PC-3 (cell line): ENCODE measurements around the gene BCR. TPM values are rescaled to one million over a fixed set of nuclear protein-coding genes. Genes with fewer than 3 reads are reported as not detected.

Experiments
- ATAC-seq: fragments of 200-7000 bp; cut with Tn5 transposase; 2 replicates; pipeline ENCODE4 v1.9.1; 2020; ENCODE audit warnings: mild to moderate bottlenecking, moderate library complexity
- BruUV-seq: library from RNA; stranded (reverse); fragments of 400-500 nt; replicated peaks from 2 replicates; lab custom pipeline; 2021; lab: Mats Ljungman, UMichigan
- CTCF ChIA-PET: fragments of 300-600 bp; sonication (Branson Sonifier 250); formaldehyde crosslinking; loops from one replicate; lab custom pipeline; 2022; ENCODE audit warnings: antibody characterized with exemption; lab: Charles Lee
- POLR2A ChIA-PET: fragments of 300-600 bp; sonication (Branson Sonifier 250); formaldehyde crosslinking; loops from one replicate; lab custom pipeline; 2022; ENCODE audit warnings: antibody characterized with exemption; ENCODE audit not compliant: unreplicated experiment; lab: Charles Lee
- DNase-seq: peaks from one replicate; pipeline ENCODE4 v3.0.0-alpha.2; 2015
- H2AFZ ChIP-seq: fragments of 300-600 bp; sonication (generic); 2 replicates; pipeline ENCODE4 v1.6.0; 2016; ENCODE audit warnings: antibody characterized with exemption, low read length
- H3F3A ChIP-seq: fragments of 300-600 bp; sonication (generic); one replicate; pipeline ENCODE4 v1.6.0; 2017; ENCODE audit warnings: antibody characterized with exemption, low read length, control low read depth, mild to moderate bottlenecking; ENCODE audit not compliant: unreplicated experiment
- H3K27ac ChIP-seq: fragments of 300-600 bp; sonication (generic); 2 replicates; pipeline ENCODE4 v1.5.1; 2016; ENCODE audit warnings: mild to moderate bottlenecking, low read length
- H3K27me3 ChIP-seq: fragments of 300-600 bp; sonication (generic); 2 replicates; pipeline ENCODE4 v1.6.1; 2016; ENCODE audit warnings: low read length, mixed read lengths
- H3K36me3 ChIP-seq: fragments of 300-600 bp; sonication (generic); 2 replicates; pipeline ENCODE4 v1.6.1; 2016; ENCODE audit warnings: low read depth, mixed run types, low read length, mixed read lengths
- H3K4me1 ChIP-seq: fragments of 300-600 bp; sonication (generic); 2 replicates; pipeline ENCODE4 v1.5.1; 2016; ENCODE audit warnings: low read length; ENCODE audit not compliant: insufficient read depth
- H3K4me2 ChIP-seq: fragments of 300-600 bp; sonication (generic); 2 replicates; pipeline ENCODE4 v1.6.0; 2016; ENCODE audit warnings: low read length
- H3K4me3 ChIP-seq: fragments of 300-600 bp; sonication (generic); 2 replicates; pipeline ENCODE4 v1.5.1; 2016; ENCODE audit warnings: mild to moderate bottlenecking, low read length, mixed read lengths
- H3K79me2 ChIP-seq: fragments of 300-600 bp; sonication (generic); 2 replicates; pipeline ENCODE4 v1.6.1; 2017; ENCODE audit warnings: low read length, mixed read lengths
- H3K9ac ChIP-seq: fragments of 300-600 bp; sonication (generic); 2 replicates; pipeline ENCODE4 v1.6.0; 2016; ENCODE audit warnings: mild to moderate bottlenecking, low read length
- H3K9me2 ChIP-seq: fragments of 300-600 bp; sonication (generic); replicated peaks from 2 replicates; pipeline ENCODE4 v1.6.1; 2016; ENCODE audit warnings: mixed run types, low read length, mixed read lengths
- H3K9me3 ChIP-seq: fragments of 300-600 bp; sonication (generic); 2 replicates; pipeline ENCODE4 v1.6.1; 2016; ENCODE audit warnings: low read length, mixed read lengths
- H4K20me1 ChIP-seq: fragments of 300-600 bp; sonication (generic); 2 replicates; pipeline ENCODE4 v1.6.1; 2016; ENCODE audit warnings: low read length, mixed read lengths
- EZH2 ChIP-seq: fragments of 300-600 bp; sonication (generic); IDR thresholded peaks from one replicate; pipeline ENCODE4 v1.6.1; 2017; ENCODE audit warnings: antibody characterized with exemption, mild to moderate bottlenecking, low read length; ENCODE audit not compliant: unreplicated experiment
- EZH2phosphoT487 ChIP-seq: fragments of 300-600 bp; sonication (generic); IDR thresholded peaks from 2 replicates; pipeline ENCODE4 v1.6.1; 2018; ENCODE audit warnings: mild to moderate bottlenecking, antibody characterized with exemption, low read length, borderline replicate concordance
- intact Hi-C: fragments of 100-400 bp; cut with micrococcal nuclease; formaldehyde crosslinking; loops from 2 replicates; pipeline ENCODE4 v1.9.0; 2023
- total RNA-seq: library from RNA; depleted of rRNA; stranded (reverse); fragments of >200 nt; gene quantifications from 2 replicates; pipeline ENCODE4 v1.2.3, GENCODE V29; 2014
- TF ChIP-seq, protein P1 (sequence below): fragments of 300-600 bp; sonication (generic); conservative IDR thresholded peaks from 2 replicates; pipeline ENCODE4 v1.5.1; 2017; ENCODE audit warnings: antibody characterized with exemption, low read depth, mild to moderate bottlenecking, low read length

The BCR gene
- total RNA-seq, 1 experiment from 2014 or later, result 36.8 TPM

DNA sequence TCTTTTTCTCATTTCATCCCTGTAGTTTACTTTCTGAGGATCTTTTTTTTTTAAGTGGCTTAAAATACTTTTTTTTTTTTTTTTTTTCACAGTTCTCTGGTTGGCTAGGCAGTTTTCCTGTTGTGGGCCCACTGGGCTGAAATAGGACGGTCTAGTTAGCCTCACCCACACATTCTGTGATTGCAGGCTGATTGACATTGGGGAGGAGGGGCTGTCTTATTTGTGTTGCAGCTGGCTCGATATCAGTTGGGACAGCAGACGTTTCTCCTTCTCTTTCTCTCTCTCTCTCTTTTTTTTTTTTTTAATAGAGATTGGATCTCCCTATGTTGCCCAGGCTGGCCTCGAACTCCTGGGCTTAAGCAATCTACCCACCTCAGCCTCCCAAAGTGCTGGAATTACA is 6.9 kb downstream of the BCR start:
- H3K4me1 ChIP-seq, result peaks cover 18% of the 10 kb centered on the region
- ChIA-PET CTCF (no interaction called here), POLR2A (no interaction called here)
- ATAC-seq, result no peak
- H3F3A ChIP-seq, result no peaks in the 10 kb centered on the region
- no TSS peak for BruUV-seq
- TF ChIP-seq, protein P1, sequence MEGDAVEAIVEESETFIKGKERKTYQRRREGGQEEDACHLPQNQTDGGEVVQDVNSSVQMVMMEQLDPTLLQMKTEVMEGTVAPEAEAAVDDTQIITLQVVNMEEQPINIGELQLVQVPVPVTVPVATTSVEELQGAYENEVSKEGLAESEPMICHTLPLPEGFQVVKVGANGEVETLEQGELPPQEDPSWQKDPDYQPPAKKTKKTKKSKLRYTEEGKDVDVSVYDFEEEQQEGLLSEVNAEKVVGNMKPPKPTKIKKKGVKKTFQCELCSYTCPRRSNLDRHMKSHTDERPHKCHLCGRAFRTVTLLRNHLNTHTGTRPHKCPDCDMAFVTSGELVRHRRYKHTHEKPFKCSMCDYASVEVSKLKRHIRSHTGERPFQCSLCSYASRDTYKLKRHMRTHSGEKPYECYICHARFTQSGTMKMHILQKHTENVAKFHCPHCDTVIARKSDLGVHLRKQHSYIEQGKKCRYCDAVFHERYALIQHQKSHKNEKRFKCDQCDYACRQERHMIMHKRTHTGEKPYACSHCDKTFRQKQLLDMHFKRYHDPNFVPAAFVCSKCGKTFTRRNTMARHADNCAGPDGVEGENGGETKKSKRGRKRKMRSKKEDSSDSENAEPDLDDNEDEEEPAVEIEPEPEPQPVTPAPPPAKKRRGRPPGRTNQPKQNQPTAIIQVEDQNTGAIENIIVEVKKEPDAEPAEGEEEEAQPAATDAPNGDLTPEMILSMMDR, result no peak
- TF ChIP-seq EZH2phosphoT487 (no peak), EZH2 (no peak)
- H3K9me2 ChIP-seq, result no peaks in the 10 kb centered on the region
- H3K4me2 ChIP-seq, result no peak overlapping the region
- H3K9ac ChIP-seq, result no peak overlapping the region
- intact Hi-C loops, result no loop called here
- H2AFZ ChIP-seq, result no peak overlapping the region
- no peak for DNase-seq
- H3K36me3 ChIP-seq, result no peaks in the 10 kb centered on the region
- no peaks in the 10 kb centered on the region for H3K9me3 ChIP-seq
- no peaks in the 10 kb centered on the region for H3K27me3 ChIP-seq
- peaks cover 39% of the 10 kb centered on the region for H4K20me1 ChIP-seq
- H3K27ac ChIP-seq, result no peak overlapping the region
- no peak overlapping the region for H3K4me3 ChIP-seq
- peaks cover 98% of the 10 kb centered on the region for H3K79me2 ChIP-seq

DNA sequence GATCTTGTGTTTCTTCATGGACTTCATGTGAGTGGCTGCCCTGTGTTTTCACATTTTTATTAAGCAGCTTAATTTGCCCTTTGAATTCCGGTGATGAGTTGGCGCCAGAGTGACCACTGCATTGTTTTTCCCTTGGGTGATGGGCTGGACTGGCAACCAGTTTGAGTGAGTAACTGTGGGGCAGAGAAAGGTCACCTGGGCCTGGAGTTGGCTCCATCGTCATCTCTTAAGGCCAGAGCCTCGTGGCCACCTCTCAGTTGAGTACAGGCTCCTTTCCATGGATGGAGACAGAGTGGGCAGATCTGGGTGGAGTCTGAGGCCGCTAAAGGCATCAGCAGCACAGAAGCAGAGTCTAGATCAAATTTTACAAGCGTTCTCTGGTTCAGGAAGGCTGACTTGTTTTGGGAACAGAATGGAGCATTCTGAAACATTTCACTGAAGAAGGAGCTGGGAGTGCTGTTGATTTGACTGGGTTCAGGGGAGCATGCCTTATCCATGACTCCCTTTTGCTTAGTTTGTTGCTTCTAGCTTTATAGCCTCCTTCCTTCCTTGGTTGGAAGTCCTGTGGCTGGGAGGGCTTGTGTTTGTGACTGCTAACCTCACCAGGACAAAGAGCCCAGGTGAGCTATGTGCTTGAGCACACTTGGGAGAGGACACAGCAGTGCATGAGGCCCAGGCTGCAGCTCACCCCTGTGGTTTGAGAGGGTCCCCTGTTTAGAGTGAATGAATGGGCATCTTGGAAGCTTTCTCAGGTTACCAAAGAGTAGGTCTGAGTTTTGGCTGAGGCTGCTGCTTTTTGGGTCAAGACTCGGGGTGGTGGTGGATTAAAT is 7.8 kb downstream of the BCR start:
- Histone ChIP-seq H3K36me3 (no peaks in the 10 kb centered on the region), H3K4me1 (peaks cover 12% of the 10 kb centered on the region), H3K9me3 (no peaks in the 10 kb centered on the region), H3K27me3 (no peaks in the 10 kb centered on the region), H4K20me1 (peaks cover 30% of the 10 kb centered on the region), H3F3A (no peaks in the 10 kb centered on the region), H3K4me3 (no peak overlapping the region), H3K9ac (no peak overlapping the region), H3K4me2 (no peak overlapping the region), H3K79me2 (peaks cover 98% of the 10 kb centered on the region), H3K27ac (no peak overlapping the region), H3K9me2 (no peaks in the 10 kb centered on the region), H2AFZ (no peak overlapping the region)
- no peak for DNase-seq
- no peak for ATAC-seq
- ChIA-PET CTCF (no interaction called here), POLR2A (no interaction called here)
- no TSS peak for BruUV-seq
- intact Hi-C loops, result no loop called here
- TF ChIP-seq EZH2 (no peak), EZH2phosphoT487 (no peak)
- TF ChIP-seq, protein P1, result no peak

GRCh38 chr22:23190526-23190925 is 10.2 kb downstream of the BCR start:
- ChIA-PET POLR2A (no interaction called here), CTCF (no interaction called here)
- no peak overlapping the region for H3K4me3 ChIP-seq
- TF ChIP-seq, protein P1, result no peak
- TF ChIP-seq EZH2 (no peak), EZH2phosphoT487 (no peak)
- peaks cover 90% of the 10 kb centered on the region for H3K79me2 ChIP-seq
- no peak overlapping the region for H3K4me2 ChIP-seq
- H3K9me2 ChIP-seq, result no peaks in the 10 kb centered on the region
- no TSS peak for BruUV-seq
- H3K9me3 ChIP-seq, result no peaks in the 10 kb centered on the region
- H4K20me1 ChIP-seq, result peaks cover 10% of the 10 kb centered on the region; the same call in 1 of the 2 replicates
- no peaks in the 10 kb centered on the region for H3K27me3 ChIP-seq
- no peak overlapping the region for H2AFZ ChIP-seq
- no peak overlapping the region for H3K9ac ChIP-seq
- H3K4me1 ChIP-seq, result no peaks in the 10 kb centered on the region
- no peak overlapping the region for H3K27ac ChIP-seq
- ATAC-seq, result no peak
- H3F3A ChIP-seq, result no peaks in the 10 kb centered on the region
- DNase-seq, result no peak
- no peaks in the 10 kb centered on the region for H3K36me3 ChIP-seq
- intact Hi-C loops, result no loop called here
